ENCODE results near the gene TNNT1. TPM values are rescaled to one million over a fixed set of nuclear protein-coding genes. Genes with fewer than 3 reads are reported as not detected.

TNNT1 gene
- total and polyA plus RNA-seq, 2 donors from 2014 or later = not detected

DNA sequence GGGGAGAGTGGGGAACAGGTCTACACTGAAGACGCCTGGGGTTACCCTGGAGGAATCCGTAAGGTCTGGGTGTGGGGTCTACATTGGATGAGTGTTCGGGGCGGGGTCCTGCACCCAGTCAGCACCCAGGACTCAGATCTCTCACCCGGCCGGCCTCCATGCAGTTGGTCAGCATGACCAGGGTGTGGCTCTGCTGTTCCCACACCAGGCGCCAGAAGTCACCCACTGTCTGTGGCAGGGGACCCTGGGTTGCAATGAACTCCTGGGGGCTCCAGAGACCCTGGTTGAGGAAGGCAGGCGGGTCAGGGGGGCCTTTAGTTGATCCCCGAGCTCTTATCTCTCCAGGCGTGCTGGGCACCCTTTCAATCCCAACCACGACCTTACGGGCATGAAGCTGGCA, 37.1 kb upstream of the TNNT1 start:
- no peak overlapping the region for H3K4me3 ChIP-seq (ENCODE audit: low read length in 3 of 3)
- FAIRE-seq = no peak

DNA sequence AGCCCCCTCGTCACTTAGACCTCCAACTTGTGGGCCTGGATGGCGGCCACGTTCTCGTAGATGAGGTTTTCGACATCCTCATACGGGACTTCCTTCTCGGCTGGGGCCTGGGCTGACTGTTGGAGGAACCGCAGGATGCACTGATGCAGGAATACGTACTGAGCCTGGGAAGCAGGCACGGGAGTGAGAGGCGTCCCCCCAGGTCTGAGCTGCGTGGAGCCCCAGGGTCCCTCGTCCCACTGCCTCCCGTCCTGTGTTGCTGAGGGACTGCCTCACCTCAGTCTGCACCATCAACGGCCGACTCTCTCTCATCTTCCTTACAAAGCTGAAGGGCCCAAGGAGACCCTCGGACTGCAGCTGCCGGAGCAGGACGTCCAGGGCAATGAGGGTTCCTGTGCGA, 32.7 kb upstream of the TNNT1 start:
- no peak for DNase-seq
- H3K36me3 ChIP-seq (ENCODE audit: control insufficient read depth in 2 of 3, insufficient read depth in 3 of 3, low read length in 3 of 3) = no peaks in the 10 kb centered on the region
- H3K9me3 ChIP-seq (ENCODE audit: control insufficient read depth in 2 of 3, insufficient read depth in 1 of 3, low read length in 3 of 3) = no peaks in the 10 kb centered on the region
- H3K27ac ChIP-seq (ENCODE audit: low read depth in 2 of 2, low read length in 2 of 2) = no peak overlapping the region
- no peak for FAIRE-seq
- no peak overlapping the region for H3K4me3 ChIP-seq (ENCODE audit: low read length in 3 of 3)
- H3K9ac ChIP-seq (ENCODE audit: low read length in 3 of 3) = no peak overlapping the region
- H3K4me1 ChIP-seq (ENCODE audit: control insufficient read depth in 2 of 3, insufficient read depth in 2 of 3, low read depth in 1 of 3, low read length in 3 of 3) = peaks cover 0 to 6% (median 0%) of the 10 kb centered on the region in 3 donors
- intact Hi-C loops (cut with DNase I) = no loop called here
- TF ChIP-seq, protein P1, sequence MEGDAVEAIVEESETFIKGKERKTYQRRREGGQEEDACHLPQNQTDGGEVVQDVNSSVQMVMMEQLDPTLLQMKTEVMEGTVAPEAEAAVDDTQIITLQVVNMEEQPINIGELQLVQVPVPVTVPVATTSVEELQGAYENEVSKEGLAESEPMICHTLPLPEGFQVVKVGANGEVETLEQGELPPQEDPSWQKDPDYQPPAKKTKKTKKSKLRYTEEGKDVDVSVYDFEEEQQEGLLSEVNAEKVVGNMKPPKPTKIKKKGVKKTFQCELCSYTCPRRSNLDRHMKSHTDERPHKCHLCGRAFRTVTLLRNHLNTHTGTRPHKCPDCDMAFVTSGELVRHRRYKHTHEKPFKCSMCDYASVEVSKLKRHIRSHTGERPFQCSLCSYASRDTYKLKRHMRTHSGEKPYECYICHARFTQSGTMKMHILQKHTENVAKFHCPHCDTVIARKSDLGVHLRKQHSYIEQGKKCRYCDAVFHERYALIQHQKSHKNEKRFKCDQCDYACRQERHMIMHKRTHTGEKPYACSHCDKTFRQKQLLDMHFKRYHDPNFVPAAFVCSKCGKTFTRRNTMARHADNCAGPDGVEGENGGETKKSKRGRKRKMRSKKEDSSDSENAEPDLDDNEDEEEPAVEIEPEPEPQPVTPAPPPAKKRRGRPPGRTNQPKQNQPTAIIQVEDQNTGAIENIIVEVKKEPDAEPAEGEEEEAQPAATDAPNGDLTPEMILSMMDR (IDR thresholded peaks at IDR 0.05; ENCODE audit: borderline replicate concordance, extremely low read depth, insufficient read depth) = no peak
- H3K27me3 ChIP-seq (ENCODE audit: control insufficient read depth, insufficient read depth, low read length) = peaks cover 8% of the 10 kb centered on the region

More for the DNA sequence above, 37.1 kb upstream of the TNNT1 start:
- peaks cover 1% of the 10 kb centered on the region for H3K27me3 ChIP-seq (ENCODE audit: control insufficient read depth, insufficient read depth, low read length)
- H3K9ac ChIP-seq (ENCODE audit: low read length in 3 of 3) = no peak overlapping the region
- TF ChIP-seq, protein P1 (IDR thresholded peaks at IDR 0.05; ENCODE audit: borderline replicate concordance, extremely low read depth, insufficient read depth) = no peak
- no peak for DNase-seq
- H3K4me1 ChIP-seq (ENCODE audit: control insufficient read depth in 2 of 3, insufficient read depth in 2 of 3, low read depth in 1 of 3, low read length in 3 of 3) = no peaks in the 10 kb centered on the region
- no peaks in the 10 kb centered on the region for H3K36me3 ChIP-seq (ENCODE audit: control insufficient read depth in 2 of 3, insufficient read depth in 3 of 3, low read length in 3 of 3)
- intact Hi-C loops (cut with DNase I) = no loop called here
- no peak overlapping the region for H3K27ac ChIP-seq (ENCODE audit: low read depth in 2 of 2, low read length in 2 of 2)
- H3K9me3 ChIP-seq (ENCODE audit: control insufficient read depth in 2 of 3, insufficient read depth in 1 of 3, low read length in 3 of 3) = no peaks in the 10 kb centered on the region

DNA sequence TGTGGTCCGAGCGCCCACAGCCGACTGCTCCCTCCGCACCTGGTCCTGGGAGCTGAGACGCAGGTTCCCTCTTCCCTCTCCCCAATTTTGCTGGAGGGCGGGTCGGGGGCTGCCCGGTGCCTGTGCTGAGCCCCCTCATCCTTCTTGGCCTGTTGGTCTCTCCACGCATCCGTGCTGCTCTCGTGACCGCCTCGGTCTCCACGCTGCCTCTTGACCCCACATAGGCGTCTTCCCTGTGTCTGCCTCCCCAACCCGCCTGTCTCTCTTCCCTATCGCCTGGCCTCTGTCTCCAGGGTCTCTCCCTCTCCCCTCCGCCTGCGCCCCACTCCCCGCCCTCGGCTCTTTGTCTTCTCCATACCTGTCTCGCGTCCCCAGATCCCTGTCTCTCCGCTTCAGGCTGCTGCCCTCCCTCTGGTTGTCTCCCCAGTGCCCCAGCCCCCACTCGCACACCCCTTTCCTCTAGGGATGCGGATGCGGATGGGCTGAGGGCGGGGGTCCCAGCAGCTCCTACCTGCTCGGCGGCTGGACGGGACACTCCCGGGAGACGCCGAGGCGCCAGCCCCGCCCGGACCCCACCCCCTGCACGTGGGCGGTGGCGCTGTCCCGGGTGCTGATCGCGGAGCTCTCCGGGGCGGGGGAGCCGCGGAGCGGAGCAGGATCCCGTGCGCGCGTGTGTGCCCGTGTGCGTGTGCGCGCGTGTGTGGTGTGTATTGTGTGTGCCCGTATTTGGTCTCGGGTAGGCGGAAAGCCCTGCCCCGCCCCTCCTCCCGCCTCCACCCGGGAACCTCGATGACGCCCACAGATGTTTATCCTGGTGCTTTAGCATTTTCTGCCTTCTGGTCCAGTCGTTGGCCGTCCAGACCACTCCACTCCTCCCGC, 30.8 kb upstream of the TNNT1 start, which contains the start of gene SYT5:
Gene SYT5, minus strand, starts transcription at position 684 of the 879 bp plus-strand sequence. CDS start 1,248 bp downstream, outside the sequence.
- no peak for FAIRE-seq
- no peak within 1 kb of the TSS for H3K27ac ChIP-seq (ENCODE audit: low read depth in 2 of 2, low read length in 2 of 2)
- peaks cover 0 to 6% (median 0%) of the 10 kb centered on the region in 3 donors for H3K4me1 ChIP-seq (ENCODE audit: control insufficient read depth in 2 of 3, insufficient read depth in 2 of 3, low read depth in 1 of 3, low read length in 3 of 3)
- intact Hi-C loops (cut with DNase I) = no loop called here
- no peaks in the 10 kb centered on the region for H3K9me3 ChIP-seq (ENCODE audit: control insufficient read depth in 2 of 3, insufficient read depth in 1 of 3, low read length in 3 of 3)
- H3K36me3 ChIP-seq (ENCODE audit: control insufficient read depth in 2 of 3, insufficient read depth in 3 of 3, low read length in 3 of 3) = no peaks in the 10 kb centered on the region
- H3K9ac ChIP-seq (ENCODE audit: low read length in 3 of 3) = no peak within 1 kb of the TSS
- peak within 1 kb of the TSS; percentile 32 to 53 (median 45) for H3K4me3 ChIP-seq (ENCODE audit: low read length in 3 of 3)
- H3K27me3 ChIP-seq (ENCODE audit: control insufficient read depth, insufficient read depth, low read length) = peaks cover 8% of the 10 kb centered on the region
- peak in 4 of 5 donors; percentile 53 to 76 (median 68) for DNase-seq
- TF ChIP-seq, protein P1 (IDR thresholded peaks at IDR 0.05; ENCODE audit: borderline replicate concordance, extremely low read depth, insufficient read depth) = no peak

All from kidney (tissue), 14 donors.